Liver (tissue), 3 donors: ENCODE results near the gene GADD45GIP1.

Source experiments
- EGR1 ChIP-seq, 2 donors: IDR thresholded peaks; 2 replicates each; pipeline ENCODE4 v1.6.1; 2016 to 2018; ENCODE audit warnings: antibody characterized with exemption in 2 of 2, low read depth in 2 of 2
- GABPA ChIP-seq, 2 donors: IDR thresholded peaks in 1 of 2; conservative IDR thresholded peaks in 1 of 2; 2 replicates each; pipeline ENCODE4 v1.6.1; 2016; ENCODE audit warnings: antibody characterized with exemption in 2 of 2, mild to moderate bottlenecking in 1 of 2, moderate library complexity in 1 of 2
- TAF1 ChIP-seq: conservative IDR thresholded peaks from 2 replicates; pipeline ENCODE4 v1.6.1; 2016; ENCODE audit warnings: antibody characterized with exemption, mild to moderate bottlenecking
- TF ChIP-seq, protein P1 (sequence below): fragments of 150-350 bp; IDR thresholded peaks from 2 replicates; pipeline ENCODE4 v1.5.1; 2017; ENCODE audit warnings: improper control_type of control experiment, low read depth, low read length; ENCODE audit not compliant: missing input control
- TF ChIP-seq, protein P2 (sequence below): IDR thresholded peaks from 2 replicates; pipeline ENCODE4 v1.6.1; 2016; ENCODE audit warnings: antibody characterized with exemption
- donor health status: healthy.
- donor health status: healthy.

DNA sequence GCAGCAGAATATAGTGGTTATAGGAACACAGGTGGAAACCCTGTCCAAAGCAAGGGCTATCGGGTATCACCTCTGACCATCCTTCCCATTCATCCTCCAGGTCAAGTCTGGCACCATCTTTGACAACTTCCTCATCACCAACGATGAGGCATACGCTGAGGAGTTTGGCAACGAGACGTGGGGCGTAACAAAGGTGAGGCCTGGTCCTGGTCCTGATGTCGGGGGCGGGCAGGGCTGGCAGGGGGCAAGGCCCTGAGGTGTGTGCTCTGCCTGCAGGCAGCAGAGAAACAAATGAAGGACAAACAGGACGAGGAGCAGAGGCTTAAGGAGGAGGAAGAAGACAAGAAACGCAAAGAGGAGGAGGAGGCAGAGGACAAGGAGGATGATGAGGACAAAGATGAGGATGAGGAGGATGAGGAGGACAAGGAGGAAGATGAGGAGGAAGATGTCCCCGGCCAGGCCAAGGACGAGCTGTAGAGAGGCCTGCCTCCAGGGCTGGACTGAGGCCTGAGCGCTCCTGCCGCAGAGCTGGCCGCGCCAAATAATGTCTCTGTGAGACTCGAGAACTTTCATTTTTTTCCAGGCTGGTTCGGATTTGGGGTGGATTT is 13.5 kb downstream of the GADD45GIP1 start:
- TF ChIP-seq, protein P1, sequence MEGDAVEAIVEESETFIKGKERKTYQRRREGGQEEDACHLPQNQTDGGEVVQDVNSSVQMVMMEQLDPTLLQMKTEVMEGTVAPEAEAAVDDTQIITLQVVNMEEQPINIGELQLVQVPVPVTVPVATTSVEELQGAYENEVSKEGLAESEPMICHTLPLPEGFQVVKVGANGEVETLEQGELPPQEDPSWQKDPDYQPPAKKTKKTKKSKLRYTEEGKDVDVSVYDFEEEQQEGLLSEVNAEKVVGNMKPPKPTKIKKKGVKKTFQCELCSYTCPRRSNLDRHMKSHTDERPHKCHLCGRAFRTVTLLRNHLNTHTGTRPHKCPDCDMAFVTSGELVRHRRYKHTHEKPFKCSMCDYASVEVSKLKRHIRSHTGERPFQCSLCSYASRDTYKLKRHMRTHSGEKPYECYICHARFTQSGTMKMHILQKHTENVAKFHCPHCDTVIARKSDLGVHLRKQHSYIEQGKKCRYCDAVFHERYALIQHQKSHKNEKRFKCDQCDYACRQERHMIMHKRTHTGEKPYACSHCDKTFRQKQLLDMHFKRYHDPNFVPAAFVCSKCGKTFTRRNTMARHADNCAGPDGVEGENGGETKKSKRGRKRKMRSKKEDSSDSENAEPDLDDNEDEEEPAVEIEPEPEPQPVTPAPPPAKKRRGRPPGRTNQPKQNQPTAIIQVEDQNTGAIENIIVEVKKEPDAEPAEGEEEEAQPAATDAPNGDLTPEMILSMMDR, result no peak
- TF ChIP-seq GABPA (IDR thresholded peaks at IDR 0.05 in 1 of 2, conservative IDR thresholded peaks at IDR 0.05 in 1 of 2), result no peak
- TF ChIP-seq, protein P2, sequence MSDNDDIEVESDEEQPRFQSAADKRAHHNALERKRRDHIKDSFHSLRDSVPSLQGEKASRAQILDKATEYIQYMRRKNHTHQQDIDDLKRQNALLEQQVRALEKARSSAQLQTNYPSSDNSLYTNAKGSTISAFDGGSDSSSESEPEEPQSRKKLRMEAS, result no peak
- no peak for TF ChIP-seq TAF1
- TF ChIP-seq EGR1 (IDR thresholded peaks at IDR 0.05; ENCODE audit: low read depth in 2 of 2), result no peak
